WI38 (cell line): ENCODE data around the gene ZFYVE26.

Experiments used
- H3K4me3 ChIP-seq: 2 replicates; pipeline ENCODE4 v1.5.1; 2011; ENCODE audit warnings: low read depth, mild to moderate bottlenecking, control low read depth, low read length
- TF ChIP-seq, protein P1 (sequence below): IDR thresholded peaks from 2 replicates; pipeline ENCODE4 v1.5.1; 2012; ENCODE audit warnings: low read depth, mild to moderate bottlenecking, control low read depth, low read length

ZFYVE26 gene

DNA sequence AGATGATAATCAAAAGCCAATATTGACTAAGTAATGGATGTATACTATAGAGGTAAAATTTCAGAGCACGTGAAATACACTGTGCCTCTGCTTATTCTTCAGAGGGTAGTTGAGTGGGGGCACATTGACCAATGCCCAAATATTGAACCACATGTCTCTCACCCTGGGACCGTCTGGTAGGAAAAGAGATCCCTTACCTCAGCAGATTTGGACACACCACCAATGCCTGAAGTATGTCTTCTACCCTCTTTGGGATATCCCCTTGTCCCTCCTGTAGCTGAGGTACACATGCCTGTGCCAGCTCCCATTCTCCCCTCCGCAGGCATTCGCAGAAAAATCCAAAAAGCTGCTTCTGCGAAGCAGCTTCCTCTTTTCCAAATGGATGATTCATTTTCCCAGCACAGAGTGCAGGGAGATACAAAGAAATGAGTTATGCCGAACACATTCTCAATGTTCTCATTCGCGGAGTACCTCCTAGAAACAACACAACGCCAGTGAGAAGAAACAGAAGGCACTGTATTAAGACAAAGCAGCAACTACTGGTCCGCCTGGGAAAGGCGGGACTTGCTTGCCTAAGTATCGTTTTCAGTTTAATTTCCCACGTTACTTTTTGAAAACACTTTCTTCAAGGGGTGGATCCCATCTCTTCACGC is 691 bp downstream of the ZFYVE26 start:
- TF ChIP-seq, protein P1, sequence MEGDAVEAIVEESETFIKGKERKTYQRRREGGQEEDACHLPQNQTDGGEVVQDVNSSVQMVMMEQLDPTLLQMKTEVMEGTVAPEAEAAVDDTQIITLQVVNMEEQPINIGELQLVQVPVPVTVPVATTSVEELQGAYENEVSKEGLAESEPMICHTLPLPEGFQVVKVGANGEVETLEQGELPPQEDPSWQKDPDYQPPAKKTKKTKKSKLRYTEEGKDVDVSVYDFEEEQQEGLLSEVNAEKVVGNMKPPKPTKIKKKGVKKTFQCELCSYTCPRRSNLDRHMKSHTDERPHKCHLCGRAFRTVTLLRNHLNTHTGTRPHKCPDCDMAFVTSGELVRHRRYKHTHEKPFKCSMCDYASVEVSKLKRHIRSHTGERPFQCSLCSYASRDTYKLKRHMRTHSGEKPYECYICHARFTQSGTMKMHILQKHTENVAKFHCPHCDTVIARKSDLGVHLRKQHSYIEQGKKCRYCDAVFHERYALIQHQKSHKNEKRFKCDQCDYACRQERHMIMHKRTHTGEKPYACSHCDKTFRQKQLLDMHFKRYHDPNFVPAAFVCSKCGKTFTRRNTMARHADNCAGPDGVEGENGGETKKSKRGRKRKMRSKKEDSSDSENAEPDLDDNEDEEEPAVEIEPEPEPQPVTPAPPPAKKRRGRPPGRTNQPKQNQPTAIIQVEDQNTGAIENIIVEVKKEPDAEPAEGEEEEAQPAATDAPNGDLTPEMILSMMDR, result no peak
- peak overlapping the region; percentile 87 for H3K4me3 ChIP-seq

DNA sequence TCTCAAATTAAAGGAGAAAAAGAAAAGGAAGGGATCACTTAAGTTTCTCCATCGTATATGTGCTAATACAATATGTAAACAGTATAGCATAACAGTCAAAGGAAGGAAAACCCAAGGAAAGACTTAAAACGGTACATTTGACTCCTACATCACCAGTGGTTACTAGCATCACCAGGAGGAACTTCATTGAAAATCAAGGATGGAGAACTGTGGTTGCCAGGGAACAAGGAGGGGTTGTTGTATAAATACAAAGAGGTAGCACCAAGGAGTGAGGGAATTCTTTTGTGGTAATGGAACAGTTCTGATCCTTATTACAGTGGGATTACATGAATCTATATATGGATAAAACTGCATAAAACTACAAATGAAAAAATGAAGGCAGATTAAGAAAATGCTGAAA is 1.6 kb downstream of the ZFYVE26 start:
- no peak overlapping the region for H3K4me3 ChIP-seq

DNA sequence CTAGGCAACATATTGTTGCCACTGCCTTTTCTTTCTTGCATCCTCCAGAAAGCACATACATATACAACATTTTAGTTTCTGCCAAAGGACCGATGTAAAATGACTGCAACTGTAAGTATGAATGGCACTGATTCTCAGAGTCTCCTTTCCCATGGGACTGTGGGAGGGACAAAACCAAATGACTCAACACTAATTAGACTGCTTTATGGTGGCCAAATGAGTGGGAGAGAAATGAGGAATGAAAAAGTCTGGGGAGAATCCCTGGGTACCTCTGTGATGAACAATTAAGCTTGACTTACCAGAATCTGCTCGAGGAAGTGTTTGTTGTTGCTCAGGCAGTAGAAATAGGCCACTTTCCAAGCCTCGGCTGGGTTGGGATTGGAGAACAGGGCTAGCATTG is 10.1 kb downstream of the ZFYVE26 start:
- TF ChIP-seq, protein P1, result no peak
- no peak overlapping the region for H3K4me3 ChIP-seq

More for the DNA sequence above, 1.6 kb downstream of the ZFYVE26 start:
- TF ChIP-seq, protein P1, result no peak

DNA sequence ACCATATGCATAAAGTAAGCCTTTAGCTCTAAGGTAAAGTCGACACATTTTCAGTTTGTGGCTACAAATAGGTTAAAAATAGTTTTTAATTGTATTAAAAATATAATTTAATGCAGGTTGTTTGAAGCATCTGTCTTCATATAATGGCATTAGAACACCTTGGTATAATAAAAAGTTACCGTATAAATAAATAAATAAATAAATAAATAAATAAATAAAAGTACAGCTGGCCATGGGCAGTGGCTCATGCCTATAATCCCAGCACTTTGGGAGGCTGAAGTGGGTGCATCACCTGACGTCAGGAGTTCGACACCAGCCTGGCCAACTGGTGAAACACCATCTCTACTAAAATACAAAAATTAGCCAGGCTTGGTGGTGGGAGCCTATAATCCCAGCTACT is 15.6 kb downstream of the ZFYVE26 start:
- TF ChIP-seq, protein P1, result no peak
- H3K4me3 ChIP-seq, result no peak overlapping the region

DNA sequence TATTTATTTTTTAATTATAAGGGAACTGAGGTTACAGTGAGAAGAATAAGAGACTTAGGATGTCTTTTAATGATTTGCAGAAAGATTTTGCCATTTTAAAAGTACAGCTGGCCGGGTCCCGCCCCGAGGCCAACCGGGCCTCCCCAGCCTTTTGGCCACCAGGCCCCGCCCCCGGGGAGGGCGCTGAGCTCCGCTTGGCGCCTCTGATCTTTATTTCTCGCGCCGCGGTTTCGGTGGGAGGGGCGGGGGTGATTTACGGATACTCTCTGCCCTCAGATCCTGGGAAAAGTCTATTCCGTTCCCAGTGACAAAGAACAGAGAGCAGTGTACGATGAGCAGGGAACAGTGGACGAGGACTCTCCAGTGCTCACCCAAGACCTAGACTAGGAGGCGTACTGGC is 17.7 kb downstream of the ZFYVE26 start:
- no peak overlapping the region for H3K4me3 ChIP-seq
- TF ChIP-seq, protein P1, result no peak

DNA sequence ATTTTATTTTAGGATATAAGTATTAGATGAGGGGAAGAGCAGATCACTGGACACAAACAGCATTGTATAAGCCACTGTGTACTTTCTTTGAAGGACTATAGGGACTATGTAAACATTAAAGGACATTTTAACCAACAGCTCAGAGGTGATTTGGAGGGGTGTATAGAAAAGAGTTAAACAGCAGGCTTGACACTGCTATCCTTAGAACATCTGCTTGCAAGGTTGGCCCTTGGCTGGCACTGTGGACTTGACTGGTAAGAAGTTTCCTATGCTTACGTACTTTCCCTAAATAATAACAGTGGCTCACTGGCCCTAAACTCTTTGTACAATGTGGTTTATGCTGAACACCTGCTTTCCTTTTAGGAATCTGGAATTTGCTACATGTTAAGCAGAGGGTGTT is 28.7 kb downstream of the ZFYVE26 start:
- TF ChIP-seq, protein P1, result no peak
- no peak overlapping the region for H3K4me3 ChIP-seq

DNA sequence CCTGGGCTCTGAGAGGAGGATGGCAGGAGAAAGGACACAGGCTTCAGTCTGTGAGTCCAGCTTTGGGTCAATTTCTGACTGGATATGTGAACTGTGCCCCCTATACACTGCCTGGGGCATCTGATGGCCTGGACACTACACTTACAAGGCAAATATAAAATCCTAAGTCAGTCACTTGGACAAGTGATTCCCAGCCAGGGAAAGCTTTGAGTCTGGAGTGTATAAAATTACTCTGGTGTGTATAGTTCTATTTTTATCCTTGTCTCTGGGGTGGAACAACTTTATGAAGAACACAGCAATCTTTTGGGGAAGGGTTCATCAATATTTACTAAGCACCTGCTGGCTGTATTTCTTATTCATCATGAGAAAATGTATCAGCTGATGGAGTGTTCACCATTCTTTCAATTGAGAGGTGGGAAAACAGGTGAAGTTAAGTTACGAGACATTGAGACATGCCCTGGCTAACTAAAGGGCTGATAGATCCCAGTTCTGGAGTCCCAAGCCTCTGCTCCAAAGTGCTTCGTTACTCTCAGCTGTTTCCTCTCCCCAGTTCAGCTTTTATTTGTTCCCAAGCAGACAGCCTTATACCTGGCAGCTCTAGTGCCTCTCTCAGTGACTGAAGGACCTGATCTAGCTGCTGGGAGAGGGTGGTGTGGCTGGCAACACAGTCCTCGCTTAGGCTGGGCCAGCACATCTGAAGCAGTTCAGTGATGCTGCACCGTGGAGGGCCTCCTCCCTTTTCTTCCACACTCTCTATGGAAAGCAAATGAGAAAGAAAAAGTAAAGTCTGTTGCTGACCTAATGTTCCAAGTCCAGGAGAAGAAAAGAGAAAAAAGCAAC is 30.9 kb downstream of the ZFYVE26 start:
- no peak overlapping the region for H3K4me3 ChIP-seq
- TF ChIP-seq, protein P1, result no peak
